Mesenteric fat pad (tissue), 1 donor: ENCODE measurements around the gene CAPN12. TPM values are rescaled to one million over a fixed set of nuclear protein-coding genes. Genes with fewer than 3 reads are reported as not detected.

ENCODE experiments used
- DNase-seq: peaks from one replicate; pipeline ENCODE4 v3.0.0-alpha.2; 2020; ENCODE audit warnings: low spot score
- total RNA-seq: library from RNA; stranded (reverse); fragmentation: NEBNext Ultra II Directional; extraction: Animal tissue kit (Norgen Biotek cat#: 25700); gene quantifications from one replicate; pipeline ENCODE4 v1.2.1, GENCODE V29; 2021
- donor health status: DM: yes; HTN: yes; CAD: no.

CAPN12 gene
- total RNA-seq, 1 donor from 2014 or later = 1.3 TPM

DNA sequence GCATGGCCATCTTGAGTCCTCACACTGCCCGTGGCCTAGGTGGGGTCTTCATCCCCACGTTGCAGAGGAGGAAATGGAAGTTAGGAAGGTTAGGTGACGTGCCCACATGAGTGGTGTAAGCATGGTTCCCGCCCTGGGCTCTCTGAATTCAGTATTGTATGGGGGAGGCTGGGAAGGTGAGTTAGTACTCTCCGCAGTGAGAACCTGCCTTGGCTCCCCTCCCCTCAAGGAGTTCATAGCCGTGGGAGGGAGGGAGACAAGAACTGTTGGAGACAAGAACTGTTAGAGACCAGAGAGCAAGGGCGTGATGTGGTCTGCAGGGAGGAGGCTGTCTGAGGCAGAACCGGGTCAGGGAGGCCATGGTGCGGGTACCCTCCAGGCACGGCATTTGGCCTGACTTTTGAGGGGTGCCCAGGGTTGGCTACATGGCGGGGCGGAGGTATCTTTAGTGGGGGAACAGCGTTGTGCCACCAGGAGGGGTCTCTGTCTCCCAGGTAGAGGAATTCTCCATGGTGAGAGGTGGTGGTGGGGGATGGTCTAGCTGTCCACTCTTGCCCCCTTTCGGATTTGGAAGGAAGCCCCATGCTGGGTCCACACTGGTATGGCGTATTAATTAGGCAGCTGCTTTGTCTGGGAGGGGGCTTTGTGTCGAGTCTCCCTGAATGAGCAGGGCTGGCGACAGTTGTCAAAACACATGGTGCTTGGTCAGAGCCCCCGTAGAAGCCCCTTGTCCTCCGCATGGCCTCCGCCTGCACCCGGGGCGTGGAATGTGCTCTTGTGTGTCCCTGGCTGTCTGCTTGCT is 45.8 kb downstream of the CAPN12 start:
- DNase-seq = no peak

GRCh38 chr19:38697641-38698071 is 46.6 kb downstream of the CAPN12 start:
- no peak for DNase-seq

DNA sequence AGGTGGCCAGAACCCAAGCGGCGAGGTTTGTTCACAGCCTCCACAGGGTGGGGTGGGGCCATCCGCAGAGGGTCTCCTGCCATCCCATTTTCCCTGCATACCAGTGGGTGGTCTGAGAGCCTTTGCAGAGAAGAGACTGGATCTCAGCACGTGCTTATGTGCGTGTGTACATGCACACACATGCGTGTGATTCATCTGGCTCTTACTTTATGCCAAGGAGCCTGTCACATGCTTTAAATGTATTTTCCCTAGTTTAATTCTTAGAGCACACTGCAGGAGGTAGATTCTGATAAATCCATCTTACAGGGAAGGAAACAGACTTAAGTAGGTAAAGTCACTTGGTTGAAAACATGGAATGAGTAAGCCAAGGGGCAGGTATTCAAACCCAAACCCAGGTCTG is 47.1 kb downstream of the CAPN12 start:
- DNase-seq = no peak

- no peak for DNase-seq
Observed at GRCh38 chr19:38696729-38697055, 47.6 kb downstream of the CAPN12 start.

- no peak for DNase-seq
Observed at GRCh38 chr19:38695832-38696728, 48.2 kb downstream of the CAPN12 start.

- DNase-seq = no peak
Observed at GRCh38 chr19:38695317-38695683, 49.0 kb downstream of the CAPN12 start.

DNA sequence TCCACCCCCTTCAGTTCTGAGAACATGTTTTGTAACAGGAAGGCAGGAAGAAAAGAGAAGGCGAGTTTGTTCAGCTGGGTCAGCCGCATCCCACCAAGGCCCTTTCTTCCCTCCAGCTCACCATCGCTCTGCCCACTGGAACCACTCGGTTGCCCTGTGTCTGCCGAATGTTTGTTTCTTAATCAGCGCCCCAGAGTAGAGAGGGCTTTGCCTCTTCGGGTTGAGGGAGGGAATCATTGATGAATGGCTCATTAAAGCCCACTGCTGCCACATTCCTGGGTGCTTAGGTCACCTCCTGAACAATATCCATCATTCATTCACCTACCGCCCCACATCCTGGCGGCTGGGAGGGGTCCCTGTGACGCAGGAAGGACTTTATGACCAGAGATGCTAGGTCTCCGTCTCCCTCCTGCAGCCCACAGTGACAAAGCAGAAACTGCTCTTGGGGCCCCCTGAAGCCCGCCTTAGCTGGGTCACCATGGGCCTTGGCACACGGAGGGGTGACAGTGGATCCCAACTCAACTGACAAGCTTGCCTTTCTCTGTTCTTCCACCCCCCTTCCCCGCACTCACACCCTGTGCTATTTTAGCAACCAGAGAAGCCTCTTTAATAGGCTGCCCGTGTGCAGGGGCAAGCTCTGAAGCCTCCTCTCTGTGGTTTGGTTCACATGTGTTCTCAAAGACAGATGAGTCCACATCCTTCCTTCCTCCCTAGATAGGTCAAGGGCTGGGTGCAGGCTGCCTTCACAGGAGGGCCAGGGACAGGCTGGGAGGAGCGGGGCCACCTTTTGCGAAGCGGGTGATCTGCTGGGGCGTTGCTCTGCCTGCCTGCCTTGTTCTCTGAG is 50.7 kb downstream of the CAPN12 start:
- DNase-seq = no peak

GRCh38 chr19:38692458-38693379 is 51.6 kb downstream of the CAPN12 start:
- no peak for DNase-seq

DNA sequence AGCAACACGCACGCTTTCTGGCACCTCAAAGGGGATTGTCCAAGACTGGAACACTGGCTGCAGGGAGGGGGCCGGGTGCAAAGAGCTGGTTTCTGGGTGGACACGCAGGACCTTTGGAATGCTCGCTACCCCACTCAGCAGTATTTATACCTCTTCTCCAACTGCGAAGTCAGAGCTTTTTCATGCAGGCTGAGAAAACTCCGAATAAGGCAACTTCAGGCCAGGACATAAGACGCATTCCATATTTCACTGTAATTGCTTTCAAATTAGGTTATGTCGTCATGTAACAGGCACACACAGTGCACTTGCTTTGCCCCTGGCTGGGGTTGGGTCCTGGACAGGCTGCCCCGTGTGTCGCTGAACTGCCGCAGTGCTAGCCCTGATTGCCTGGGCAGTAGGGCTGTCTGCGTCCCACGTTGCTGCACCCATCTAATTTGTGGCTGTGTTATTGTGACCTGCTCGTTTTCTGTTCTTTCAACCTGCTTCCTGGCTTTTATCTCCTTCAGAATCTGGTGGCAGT is 52.3 kb downstream of the CAPN12 start:
- DNase-seq = no peak

DNA sequence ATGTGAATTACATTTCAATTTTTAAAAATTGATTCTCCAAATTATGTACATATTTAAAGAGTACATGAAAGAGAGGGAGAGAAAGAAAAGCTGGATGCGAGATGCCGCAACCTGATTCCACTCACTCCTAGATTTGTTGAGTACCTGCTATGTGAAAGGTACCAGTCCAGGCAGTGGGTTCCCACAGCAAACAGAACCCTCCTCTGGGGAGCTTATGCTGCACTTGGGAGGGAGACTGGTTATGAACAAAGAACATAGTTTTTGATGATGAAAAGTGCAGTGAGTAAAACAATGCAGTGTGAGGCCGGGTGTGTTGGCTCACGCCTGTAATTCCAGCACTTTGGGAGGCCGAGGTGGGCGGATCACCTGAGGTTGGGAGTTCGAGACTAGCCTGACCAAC is 53.4 kb downstream of the CAPN12 start:
- DNase-seq = no peak

DNA sequence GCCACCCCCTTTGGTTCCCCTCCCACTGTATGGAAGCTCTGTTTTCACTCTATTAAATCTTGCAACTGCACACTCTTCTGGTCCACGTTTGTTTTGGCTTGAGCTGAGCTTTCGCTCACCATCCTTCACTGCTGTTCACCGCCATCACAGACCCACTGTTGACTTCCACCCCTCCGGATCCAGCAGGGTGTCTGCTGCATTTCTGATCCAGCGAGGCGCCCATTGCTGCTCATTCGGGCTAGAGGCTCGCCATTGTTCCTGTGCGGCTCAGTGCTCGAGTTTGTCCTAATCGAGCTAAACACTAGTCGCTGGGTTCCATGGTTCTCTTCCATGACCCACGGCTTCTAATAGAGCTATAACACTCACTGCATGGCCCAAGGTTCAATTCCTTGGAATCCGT is 54.1 kb downstream of the CAPN12 start:
- DNase-seq = no peak

DNA sequence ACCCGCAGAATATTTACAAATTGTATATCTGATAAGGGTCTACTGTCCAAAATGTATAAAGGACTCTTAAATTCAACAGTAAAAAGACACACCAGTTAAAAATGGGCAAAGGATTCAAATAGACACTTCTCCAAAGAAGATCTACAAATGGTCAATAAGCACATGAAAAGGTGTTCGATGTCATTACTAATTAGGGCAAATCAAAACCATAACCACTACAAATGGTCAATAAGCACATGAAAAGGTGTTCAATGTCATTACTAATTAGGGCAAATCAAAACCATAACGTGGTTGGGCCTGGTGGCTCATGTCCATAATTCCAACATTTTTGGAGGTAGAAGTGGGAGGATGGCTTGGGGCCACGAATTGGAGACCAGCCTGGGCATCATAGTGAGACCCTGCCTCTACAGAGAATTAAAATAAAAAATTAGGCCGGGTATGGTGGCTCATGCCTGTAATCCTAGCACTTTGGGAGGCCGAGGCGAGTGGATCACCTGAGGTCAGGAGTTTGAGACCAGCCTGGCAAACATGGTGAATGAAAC is 56.4 kb downstream of the CAPN12 start:
- no peak for DNase-seq

DNA sequence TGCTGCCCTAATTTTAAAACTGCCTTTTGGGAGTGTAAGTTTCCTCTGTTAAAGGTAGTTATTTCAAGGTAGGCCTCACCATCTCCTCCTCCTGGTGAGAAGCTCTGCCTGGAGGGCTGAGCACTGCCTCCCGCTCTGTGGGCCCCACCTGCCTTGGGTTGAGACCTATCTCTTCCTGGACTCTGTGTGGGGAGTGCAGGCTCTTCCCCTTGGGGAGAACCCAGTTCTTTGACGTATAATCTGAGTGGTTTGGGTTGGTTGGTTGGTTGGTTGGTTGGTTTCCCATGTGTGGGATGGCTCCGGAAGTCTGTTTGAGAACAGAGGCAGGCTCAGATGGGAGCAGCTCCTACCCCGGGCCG is 57.8 kb downstream of the CAPN12 start:
- no peak for DNase-seq

GRCh38 chr19:38685666-38686529 is 58.4 kb downstream of the CAPN12 start:
- DNase-seq = no peak

GRCh38 chr19:38684862-38685665 is 59.2 kb downstream of the CAPN12 start:
- no peak for DNase-seq

DNA sequence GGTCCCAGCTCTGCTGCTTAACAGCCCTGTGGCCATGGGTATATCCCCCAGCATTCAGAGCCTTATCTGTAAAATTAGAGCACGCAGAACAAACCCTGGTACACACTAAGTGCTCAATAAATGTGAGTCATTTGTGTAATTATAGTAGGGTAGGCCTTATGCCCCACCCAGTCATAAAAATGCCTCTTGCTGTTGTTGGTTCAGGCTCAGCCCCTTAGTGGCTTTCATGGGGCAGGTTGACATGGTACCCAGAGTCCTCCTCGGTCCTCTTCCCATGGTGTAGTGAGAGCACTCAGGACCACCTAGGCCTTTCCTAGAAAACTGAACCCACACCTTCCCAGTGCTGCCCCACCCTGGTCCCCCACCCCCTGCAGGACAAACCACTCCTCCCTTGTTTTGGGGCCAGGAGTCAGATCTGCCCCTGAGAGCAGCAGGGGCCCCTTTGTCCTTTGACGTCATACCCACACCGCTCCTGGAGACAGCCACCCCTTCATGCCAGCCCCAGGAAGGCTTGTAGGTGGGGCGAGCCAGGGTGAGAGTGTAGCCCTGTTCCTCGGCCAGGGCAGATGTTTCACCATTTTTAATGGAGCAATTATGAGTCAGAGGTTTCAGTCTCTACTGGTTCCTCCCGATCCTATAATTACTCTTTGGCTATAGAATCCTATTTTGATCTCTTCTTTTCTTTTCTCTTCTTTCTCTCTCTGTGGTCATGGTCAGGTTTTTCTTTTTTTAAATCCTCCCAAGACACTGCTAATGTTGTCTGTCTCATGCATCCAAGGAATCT is 60.0 kb downstream of the CAPN12 start:
- no peak for DNase-seq

DNA sequence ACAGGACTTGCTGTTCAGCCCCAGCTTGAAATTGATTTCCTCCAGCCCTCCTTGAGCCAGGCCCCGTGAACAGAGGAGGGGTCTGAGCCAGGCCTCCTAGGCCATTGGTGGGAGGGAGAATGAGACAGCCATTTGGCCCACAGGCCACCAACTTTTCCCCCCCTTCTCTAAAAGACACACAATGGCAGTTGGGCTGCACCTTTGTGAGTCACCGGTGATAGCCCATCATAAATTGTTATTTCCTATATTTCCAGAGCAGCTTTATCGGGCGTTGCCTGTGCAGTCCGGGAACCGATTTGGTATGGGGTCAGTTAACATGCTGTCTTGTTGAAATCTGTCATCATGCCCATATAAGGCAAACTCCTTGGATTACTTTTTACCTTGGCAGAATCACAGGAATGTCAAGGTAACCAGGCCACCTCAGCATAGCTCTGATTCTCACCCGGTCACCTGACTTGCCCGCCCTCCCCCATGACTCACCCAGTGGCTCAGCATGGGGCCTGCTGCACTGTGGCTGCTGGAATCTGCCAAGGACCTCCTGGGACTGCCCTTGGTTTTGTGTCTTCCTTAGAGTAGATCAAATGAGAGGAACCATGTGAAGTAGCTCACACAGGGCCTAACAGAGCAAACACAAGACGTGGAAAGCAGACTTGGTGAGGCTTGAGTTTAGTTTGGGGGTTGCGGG is 60.7 kb downstream of the CAPN12 start:
- no peak for DNase-seq
